Measurements from ENCODE around the gene PALMD.

The PALMD gene

DNA sequence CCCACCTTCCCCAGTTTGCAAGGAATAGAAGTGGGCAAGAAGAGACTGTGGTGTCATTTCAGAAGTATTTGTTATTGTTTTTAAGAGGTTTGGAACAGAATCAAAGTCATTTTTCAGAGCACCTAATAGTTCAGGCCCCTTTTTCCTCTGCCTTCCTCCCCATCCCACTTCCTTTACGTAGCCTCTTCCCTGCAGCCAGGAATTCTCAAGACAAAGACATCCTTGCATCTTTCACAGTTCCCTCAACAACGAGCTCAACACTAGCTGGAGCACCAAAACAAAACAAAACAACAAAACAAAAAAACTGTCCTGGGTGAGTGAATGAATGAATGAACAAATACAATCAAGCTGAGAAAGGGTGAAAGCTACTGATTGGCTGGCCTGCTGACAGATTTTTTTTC, 7.0 kb downstream of the PALMD start:
- Histone ChIP-seq H4K20me1 (ENCODE audit: insufficient read depth, low read length, poor library complexity, severe bottlenecking) (no peaks in the 10 kb centered on the region), H3K9me2 (replicated peaks; ENCODE audit: low read depth, low read length) (no peaks in the 10 kb centered on the region), H3K36me3 (ENCODE audit: insufficient read depth, low read length) (no peaks in the 10 kb centered on the region), H3K9ac (ENCODE audit: low read depth, low read length, poor library complexity, severe bottlenecking) (no peak overlapping the region), H3K79me2 (ENCODE audit: insufficient read depth, low read length) (no peaks in the 10 kb centered on the region), H3K27me3 (ENCODE audit: insufficient read depth, low read length, poor library complexity, severe bottlenecking) (no peaks in the 10 kb centered on the region), H2AFZ (ENCODE audit: low read length) (no peak overlapping the region), H3K4me1 (ENCODE audit: insufficient read depth, low read length, poor library complexity, severe bottlenecking) (no peaks in the 10 kb centered on the region), H3F3A (ENCODE audit: low read depth) (no peaks in the 10 kb centered on the region), H3K9me3 (ENCODE audit: insufficient read depth, low read depth, low read length) (no peaks in the 10 kb centered on the region), H3K4me3 (ENCODE audit: low read length, poor library complexity, severe bottlenecking) (no peak overlapping the region), H3K4me2 (ENCODE audit: low read depth, low read length, poor library complexity, severe bottlenecking) (no peak overlapping the region)
- TF ChIP-seq CTCF (conservative IDR thresholded peaks at IDR 0.05; ENCODE audit: low read length): no peak
- TF ChIP-seq EZH2phosphoT487 (IDR thresholded peaks at IDR 0.05; ENCODE audit: borderline replicate concordance): no peak

GRCh38 chr1:99655376-99655775, 9.5 kb downstream of the PALMD start:
- Histone ChIP-seq H2AFZ (ENCODE audit: low read length) (no peak overlapping the region), H3K36me3 (ENCODE audit: insufficient read depth, low read length) (no peaks in the 10 kb centered on the region), H3K9ac (ENCODE audit: low read depth, low read length, poor library complexity, severe bottlenecking) (no peak overlapping the region), H3K9me3 (ENCODE audit: insufficient read depth, low read depth, low read length) (no peaks in the 10 kb centered on the region), H3K79me2 (ENCODE audit: insufficient read depth, low read length) (no peaks in the 10 kb centered on the region), H3K4me2 (ENCODE audit: low read depth, low read length, poor library complexity, severe bottlenecking) (no peak overlapping the region), H3F3A (ENCODE audit: low read depth) (no peaks in the 10 kb centered on the region), H3K4me3 (ENCODE audit: low read length, poor library complexity, severe bottlenecking) (no peak overlapping the region), H3K4me1 (ENCODE audit: insufficient read depth, low read length, poor library complexity, severe bottlenecking) (no peaks in the 10 kb centered on the region), H3K9me2 (replicated peaks; ENCODE audit: low read depth, low read length) (no peaks in the 10 kb centered on the region), H4K20me1 (ENCODE audit: insufficient read depth, low read length, poor library complexity, severe bottlenecking) (no peaks in the 10 kb centered on the region), H3K27me3 (ENCODE audit: insufficient read depth, low read length, poor library complexity, severe bottlenecking) (no peaks in the 10 kb centered on the region)
- TF ChIP-seq CTCF (conservative IDR thresholded peaks at IDR 0.05; ENCODE audit: low read length) (no peak), EZH2phosphoT487 (IDR thresholded peaks at IDR 0.05; ENCODE audit: borderline replicate concordance) (no peak)

GRCh38 chr1:99656701-99657100, 10.8 kb downstream of the PALMD start:
- no peak overlapping the region for H2AFZ ChIP-seq (ENCODE audit: low read length)

More at GRCh38 chr1:99656701-99657100, 10.8 kb downstream of the PALMD start:
- H3K27me3 ChIP-seq (ENCODE audit: insufficient read depth, low read length, poor library complexity, severe bottlenecking): no peaks in the 10 kb centered on the region
- H3K36me3 ChIP-seq (ENCODE audit: insufficient read depth, low read length): no peaks in the 10 kb centered on the region
- H4K20me1 ChIP-seq (ENCODE audit: insufficient read depth, low read length, poor library complexity, severe bottlenecking): no peaks in the 10 kb centered on the region
- TF ChIP-seq CTCF (conservative IDR thresholded peaks at IDR 0.05; ENCODE audit: low read length): no peak
- no peak for TF ChIP-seq EZH2phosphoT487 (IDR thresholded peaks at IDR 0.05; ENCODE audit: borderline replicate concordance)
- no peaks in the 10 kb centered on the region for H3K79me2 ChIP-seq (ENCODE audit: insufficient read depth, low read length)
- no peak overlapping the region for H3K9ac ChIP-seq (ENCODE audit: low read depth, low read length, poor library complexity, severe bottlenecking)
- H3K4me1 ChIP-seq (ENCODE audit: insufficient read depth, low read length, poor library complexity, severe bottlenecking): no peaks in the 10 kb centered on the region
- H3K9me2 ChIP-seq (replicated peaks; ENCODE audit: low read depth, low read length): no peaks in the 10 kb centered on the region
- H3F3A ChIP-seq (ENCODE audit: low read depth): no peaks in the 10 kb centered on the region
- H3K4me2 ChIP-seq (ENCODE audit: low read depth, low read length, poor library complexity, severe bottlenecking): no peak overlapping the region
- H3K4me3 ChIP-seq (ENCODE audit: low read length, poor library complexity, severe bottlenecking): no peak overlapping the region
- H3K9me3 ChIP-seq (ENCODE audit: insufficient read depth, low read depth, low read length): no peaks in the 10 kb centered on the region
